Stimulated activated CD8-positive, alpha-beta memory T cell treated with anti-CD3 and anti-CD28 coated beads, Interleukin-2, amount 100 ng/mL, for 48 hours (primary cell): ENCODE results near the gene SYT13.
A peak's percentile ranks its signal among the peaks of the same experiment; 100 is the strongest.

ENCODE experiments used
- DNase-seq, 2 donors: peaks; one replicate each; pipeline ENCODE4 v3.0.0-alpha.2; 2020; ENCODE audit warnings: low read depth in 2 of 2

SYT13 gene

GRCh38 chr11:45313171-45313865, 27.2 kb upstream of the SYT13 start:
- DNase-seq: no peak

GRCh38 chr11:45305874-45306623, 19.9 kb upstream of the SYT13 start:
- DNase-seq: no peak

GRCh38 chr11:45304992-45305335, 18.8 kb upstream of the SYT13 start:
- DNase-seq: no peak

GRCh38 chr11:45304111-45304991, 18.2 kb upstream of the SYT13 start:
- no peak for DNase-seq

- DNase-seq: no peak
These were observed 17.2 kb upstream of the SYT13 start for GRCh38 chr11:45303316-45303715.

GRCh38 chr11:45301537-45302246, 15.6 kb upstream of the SYT13 start:
- no peak for DNase-seq

GRCh38 chr11:45300715-45301114, 14.6 kb upstream of the SYT13 start:
- DNase-seq: no peak

GRCh38 chr11:45298718-45299117, 12.6 kb upstream of the SYT13 start:
- no peak for DNase-seq

GRCh38 chr11:45296075-45296474, 9.9 kb upstream of the SYT13 start:
- DNase-seq: no peak

- DNase-seq: no peak
These were observed 8.4 kb upstream of the SYT13 start for GRCh38 chr11:45294499-45294898.

GRCh38 chr11:45293566-45294192, 7.5 kb upstream of the SYT13 start:
- DNase-seq: peak; percentile 26 to 40

- no peak for DNase-seq
These were observed 4.4 kb upstream of the SYT13 start for GRCh38 chr11:45290586-45290985.

GRCh38 chr11:45289369-45289768, 3.2 kb upstream of the SYT13 start:
- no peak for DNase-seq

GRCh38 chr11:45288339-45288738, 2.2 kb upstream of the SYT13 start:
- no peak for DNase-seq

- DNase-seq: no peak
These were observed 1.3 kb upstream of the SYT13 start for GRCh38 chr11:45287316-45287903.

GRCh38 chr11:45285250-45285828, 802 bp downstream of the SYT13 start:
- DNase-seq: no peak

GRCh38 chr11:45282081-45282480, 4.1 kb downstream of the SYT13 start:
- DNase-seq: no peak

GRCh38 chr11:45280449-45280848, 5.7 kb downstream of the SYT13 start:
- DNase-seq: no peak

- DNase-seq: no peak
These were observed 6.5 kb downstream of the SYT13 start for GRCh38 chr11:45279645-45280044.

GRCh38 chr11:45278714-45279113, 7.4 kb downstream of the SYT13 start:
- DNase-seq: no peak

- DNase-seq: no peak
These were observed 10.3 kb downstream of the SYT13 start for GRCh38 chr11:45275828-45276227.
